Measurements from ENCODE around the gene AGBL4. TPM values are rescaled to one million over a fixed set of nuclear protein-coding genes. Genes with fewer than 3 reads are reported as not detected.

Gene AGBL4
- polyA plus RNA-seq, 1 donor (not counting 4 experiments of a cell fraction or from before 2014, with no cell fraction given), result not detected

DNA sequence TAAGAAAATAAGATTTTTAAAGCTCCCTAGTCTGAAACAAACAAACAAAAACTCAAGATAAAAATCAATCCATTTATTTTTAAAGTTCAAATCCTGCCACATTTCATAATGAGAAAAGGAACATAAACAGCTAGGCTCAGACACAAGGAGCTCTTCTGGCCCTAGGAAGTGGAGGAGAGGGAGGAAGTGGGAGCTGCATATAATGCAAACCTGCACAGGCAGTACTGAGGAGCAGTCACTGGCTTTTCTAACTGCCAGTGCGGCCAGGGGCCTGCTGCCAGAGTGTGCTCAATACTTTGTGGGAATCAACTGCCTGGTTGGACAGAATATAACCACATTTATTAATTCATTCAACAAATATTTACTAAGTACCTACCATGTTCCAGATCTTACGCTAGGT, 1411.9 kb downstream of the AGBL4 start:
- no peaks in the 10 kb centered on the region for H3K79me2 ChIP-seq (ENCODE audit: control insufficient read depth, insufficient read depth, low read length)
- no peak overlapping the region for H3K4me2 ChIP-seq (ENCODE audit: control insufficient read depth, extremely low read depth, insufficient read depth, low read depth, low read length)
- no peaks in the 10 kb centered on the region for H3K9me3 ChIP-seq (ENCODE audit: control insufficient read depth, low read depth, low read length)
- H3K9me1 ChIP-seq (ENCODE audit: control insufficient read depth, extremely low read depth, insufficient read depth, low read length), result no peaks in the 10 kb centered on the region
- H3K9ac ChIP-seq (ENCODE audit: control insufficient read depth, extremely low read depth, insufficient read depth, low read length), result no peak overlapping the region
- DNase-seq (ENCODE audit: low read depth, low spot score), result no peak
- dilution Hi-C loops (cut with MboI; ENCODE audit: extremely low pct_ligation_motif_present, low sequenced_read_pairs), result no loop called here
- H3K4me3 ChIP-seq (ENCODE audit: control insufficient read depth in 2 of 3, extremely low read depth in 1 of 3, insufficient read depth in 2 of 3, low read depth in 1 of 3, low read length in 3 of 3), result no peak overlapping the region
- no peaks in the 10 kb centered on the region for H3K36me3 ChIP-seq (ENCODE audit: control insufficient read depth in 2 of 2, extremely low read depth in 1 of 2, insufficient read depth in 2 of 2, low read length in 2 of 2)
- no peaks in the 10 kb centered on the region for H3K27me3 ChIP-seq (ENCODE audit: control insufficient read depth, extremely low read depth, insufficient read depth, low read length)
- TF ChIP-seq CTCF (optimal IDR thresholded peaks at IDR 0.05 in 1 of 3, IDR thresholded peaks at IDR 0.05 in 1 of 3, conservative IDR thresholded peaks at IDR 0.05 in 1 of 3; ENCODE audit: extremely low read depth in 1 of 3, insufficient read depth in 2 of 3, low read length in 3 of 3), result no peak
- no peak for TF ChIP-seq EZH2 (IDR thresholded peaks at IDR 0.05; ENCODE audit: low read length)
- H2AFZ ChIP-seq (ENCODE audit: control insufficient read depth, low read length), result no peak overlapping the region
- no peak for FAIRE-seq
- no peaks in the 10 kb centered on the region for H4K20me1 ChIP-seq (ENCODE audit: control insufficient read depth, extremely low read depth, insufficient read depth, low read length)
- no peak overlapping the region for H3K27ac ChIP-seq (ENCODE audit: control insufficient read depth, insufficient read depth, low read length)
- no peaks in the 10 kb centered on the region for H3K4me1 ChIP-seq (ENCODE audit: control insufficient read depth, extremely low read depth, insufficient read depth, low read length)

- FAIRE-seq, result no peak
- no peaks in the 10 kb centered on the region for H3K9me1 ChIP-seq (ENCODE audit: control insufficient read depth, extremely low read depth, insufficient read depth, low read length)
- H3K27ac ChIP-seq (ENCODE audit: control insufficient read depth, insufficient read depth, low read length), result no peak overlapping the region
- H3K9me3 ChIP-seq (ENCODE audit: control insufficient read depth, low read depth, low read length), result no peaks in the 10 kb centered on the region
- dilution Hi-C loops (cut with MboI; ENCODE audit: extremely low pct_ligation_motif_present, low sequenced_read_pairs), result no loop called here
- H3K79me2 ChIP-seq (ENCODE audit: control insufficient read depth, insufficient read depth, low read length), result no peaks in the 10 kb centered on the region
- H3K36me3 ChIP-seq (ENCODE audit: control insufficient read depth in 2 of 2, extremely low read depth in 1 of 2, insufficient read depth in 2 of 2, low read length in 2 of 2), result no peaks in the 10 kb centered on the region
- no peak for TF ChIP-seq CTCF (optimal IDR thresholded peaks at IDR 0.05 in 1 of 3, IDR thresholded peaks at IDR 0.05 in 1 of 3, conservative IDR thresholded peaks at IDR 0.05 in 1 of 3; ENCODE audit: extremely low read depth in 1 of 3, insufficient read depth in 2 of 3, low read length in 3 of 3)
- no peaks in the 10 kb centered on the region for H3K27me3 ChIP-seq (ENCODE audit: control insufficient read depth, extremely low read depth, insufficient read depth, low read length)
- no peaks in the 10 kb centered on the region for H3K4me1 ChIP-seq (ENCODE audit: control insufficient read depth, extremely low read depth, insufficient read depth, low read length)
- H2AFZ ChIP-seq (ENCODE audit: control insufficient read depth, low read length), result no peak overlapping the region
- H3K4me2 ChIP-seq (ENCODE audit: control insufficient read depth, extremely low read depth, insufficient read depth, low read depth, low read length), result no peak overlapping the region
- no peaks in the 10 kb centered on the region for H4K20me1 ChIP-seq (ENCODE audit: control insufficient read depth, extremely low read depth, insufficient read depth, low read length)
- no peak for DNase-seq (ENCODE audit: low read depth, low spot score)
- H3K9ac ChIP-seq (ENCODE audit: control insufficient read depth, extremely low read depth, insufficient read depth, low read length), result no peak overlapping the region
- H3K4me3 ChIP-seq (ENCODE audit: control insufficient read depth in 2 of 3, extremely low read depth in 1 of 3, insufficient read depth in 2 of 3, low read depth in 1 of 3, low read length in 3 of 3), result no peak overlapping the region
These were observed 1412.9 kb downstream of the AGBL4 start for GRCh38 chr1:48610628-48611542.

Data from keratinocyte (primary cell).